Heart left ventricle (tissue), 13 donors: ENCODE measurements around the gene ZNF382.

Source experiments
- POLR2A ChIP-seq, 2 donors: fragments of 450-650 bp; IDR thresholded peaks; one replicate each; pipeline ENCODE4 v1.6.1; 2017; ENCODE audit warnings: antibody characterized with exemption in 2 of 2, mild to moderate bottlenecking in 2 of 2, moderate library complexity in 2 of 2
- TF ChIP-seq, protein P1 (sequence below), 12 donors: fragments of 200-600 bp; sonication (generic) in 4 of 12; IDR thresholded peaks; one replicate each; pipeline versions ENCODE4 v1.5.0 to v1.8.0; 2018 to 2022; ENCODE audit warnings: antibody characterized with exemption in 12 of 12, mild to moderate bottlenecking in 5 of 12
- donor health status: ischemic (EF 13 %, LVEDD 7.1; RV severe dilation, severe dysfunction).
- donor health status: DM: no; HTN: yes; CAD: no.
- donor health status: DM: no; HTN: no; CAD: no.
- donor health status: ischemic (EF 25% LVEDD 6.9; RV normal size, moderate dysfunction).
- donor health status: ischemic (EF 25% LVEDD 5.7; RV mildly dilated, moderate dysfunction).
- donor health status: ischemic (EF 35%, LVEDD 5.7; RV mildly dilated, moderate dysfunction).
- donor health status: nonischemic (EF 11% LVEDD 7.7; RV severe dilation, severe dysfunction).
- donor health status: DM: yes; HTN: yes; CAD: no.
- donor health status: PGD.
- donor health status: ischemic (EF 29% LVEDD 5.4; RV normal size, mild dysfunction).
- donor health status: nonischemic (EF 23%, LVEDD 6.1; RV moderate dilation, normal function).

DNA sequence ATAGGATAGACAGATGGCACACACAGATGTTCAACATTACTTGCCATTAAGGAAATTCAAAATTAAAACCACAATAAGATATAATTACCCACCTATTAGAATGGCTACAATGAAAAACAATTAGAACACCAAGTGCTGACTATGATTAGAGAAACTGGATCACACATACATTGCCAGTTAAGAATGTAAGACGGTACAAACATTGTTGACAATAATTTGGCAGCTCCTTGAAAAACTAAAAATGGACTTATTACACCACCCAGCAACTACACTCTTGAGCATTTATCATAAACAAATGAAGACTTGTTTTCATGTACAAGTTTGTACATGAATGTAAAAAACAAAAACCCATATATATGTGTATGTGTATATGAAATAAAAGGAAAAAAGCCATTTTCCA is 47.8 kb downstream of the ZNF382 start:
- TF ChIP-seq, protein P1, sequence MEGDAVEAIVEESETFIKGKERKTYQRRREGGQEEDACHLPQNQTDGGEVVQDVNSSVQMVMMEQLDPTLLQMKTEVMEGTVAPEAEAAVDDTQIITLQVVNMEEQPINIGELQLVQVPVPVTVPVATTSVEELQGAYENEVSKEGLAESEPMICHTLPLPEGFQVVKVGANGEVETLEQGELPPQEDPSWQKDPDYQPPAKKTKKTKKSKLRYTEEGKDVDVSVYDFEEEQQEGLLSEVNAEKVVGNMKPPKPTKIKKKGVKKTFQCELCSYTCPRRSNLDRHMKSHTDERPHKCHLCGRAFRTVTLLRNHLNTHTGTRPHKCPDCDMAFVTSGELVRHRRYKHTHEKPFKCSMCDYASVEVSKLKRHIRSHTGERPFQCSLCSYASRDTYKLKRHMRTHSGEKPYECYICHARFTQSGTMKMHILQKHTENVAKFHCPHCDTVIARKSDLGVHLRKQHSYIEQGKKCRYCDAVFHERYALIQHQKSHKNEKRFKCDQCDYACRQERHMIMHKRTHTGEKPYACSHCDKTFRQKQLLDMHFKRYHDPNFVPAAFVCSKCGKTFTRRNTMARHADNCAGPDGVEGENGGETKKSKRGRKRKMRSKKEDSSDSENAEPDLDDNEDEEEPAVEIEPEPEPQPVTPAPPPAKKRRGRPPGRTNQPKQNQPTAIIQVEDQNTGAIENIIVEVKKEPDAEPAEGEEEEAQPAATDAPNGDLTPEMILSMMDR (IDR thresholded peaks at IDR 0.05) = no peak
- TF ChIP-seq POLR2A (IDR thresholded peaks at IDR 0.05) = no peak
